ENCODE measurements around the gene C17orf67. TPM values are rescaled to one million over a fixed set of nuclear protein-coding genes. Genes with fewer than 3 reads are reported as not detected.
A peak's percentile ranks its signal among the peaks of the same experiment; 100 is the strongest.

Gene C17orf67
- total and polyA plus RNA-seq, 9 of the 15 experiments (the other 6 are each of a cell fraction or from before 2014, with no cell fraction given): 0.07 to 1.7 (median 0.59) TPM

GRCh38 chr17:56834380-56835263 is 902 bp upstream of the C17orf67 start (continued):
- peak; percentile 72 for TF ChIP-seq ZBTB40 (IDR thresholded peaks at IDR 0.05)
- no peak for TF ChIP-seq ZBTB40 (CRISPR knock-in tag; IDR thresholded peaks at IDR 0.05)
- no peak for TF ChIP-seq CHCHD3 (CRISPR knock-in tag; IDR thresholded peaks at IDR 0.05)
- TF ChIP-seq PCBP1 (IDR thresholded peaks at IDR 0.05; ENCODE audit: low read depth, low read length, poor library complexity, severe bottlenecking): peak; percentile 74
- TF ChIP-seq NCOA1 (IDR thresholded peaks at IDR 0.05; ENCODE audit: low read depth): peak; percentile 55; the same call in 1 of the 2 replicates
- no peak for TF ChIP-seq REST (IDR thresholded peaks at IDR 0.05; ENCODE audit: borderline replicate concordance)
- TF ChIP-seq REST (CRISPR knock-in tag; IDR thresholded peaks at IDR 0.05; ENCODE audit: low read depth): 0 out of 2 replicates have a peak, but pooled peaks have one; percentile 45
- peak; percentile 33 to 72; a peak in 1 of 4 replicates for TF ChIP-seq SIN3A (IDR thresholded peaks at IDR 0.05; ENCODE audit: borderline replicate concordance in 2 of 2, control insufficient read depth in 1 of 2, low read depth in 2 of 2, low read length in 2 of 2)
- TF ChIP-seq ZNF224 (CRISPR knock-in tag; IDR thresholded peaks at IDR 0.05): 0 out of 2 replicates have a peak, but pooled peaks have one; percentile 20

Data from K562 (cell line).